DMS79 treated with DMSO at 0.1 percent for 48 hours (cell line): ENCODE measurements around the gene C1orf198.

ENCODE experiments used
- DNase-seq: peaks from one replicate; lab custom pipeline; 2025; lab: John Stamatoyannopoulos, UW

Gene C1orf198

DNA sequence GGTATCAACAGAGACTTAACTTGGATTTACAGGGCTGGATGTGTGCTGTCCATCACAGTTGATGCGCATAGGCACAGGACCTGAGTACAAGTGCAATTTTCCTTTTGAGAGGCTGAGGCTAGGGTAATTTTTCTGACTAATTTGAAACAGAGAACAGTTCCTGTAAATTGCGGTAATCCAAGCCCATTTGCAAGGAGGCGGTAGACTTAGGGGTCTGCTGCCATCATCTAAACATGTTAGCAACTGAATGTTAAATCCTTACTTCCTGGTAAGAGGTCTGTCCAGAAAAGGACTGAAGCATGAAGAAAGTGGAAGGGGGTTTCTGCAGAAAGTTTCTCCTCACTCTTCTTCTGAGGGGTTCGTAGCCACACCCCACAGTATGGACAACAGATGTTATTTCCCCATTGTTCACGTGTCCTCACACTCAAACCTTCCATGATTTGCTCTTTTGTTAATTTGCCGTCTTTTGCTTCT lies 23.7 kb upstream of the C1orf198 start:
- DNase-seq: no peak

DNA sequence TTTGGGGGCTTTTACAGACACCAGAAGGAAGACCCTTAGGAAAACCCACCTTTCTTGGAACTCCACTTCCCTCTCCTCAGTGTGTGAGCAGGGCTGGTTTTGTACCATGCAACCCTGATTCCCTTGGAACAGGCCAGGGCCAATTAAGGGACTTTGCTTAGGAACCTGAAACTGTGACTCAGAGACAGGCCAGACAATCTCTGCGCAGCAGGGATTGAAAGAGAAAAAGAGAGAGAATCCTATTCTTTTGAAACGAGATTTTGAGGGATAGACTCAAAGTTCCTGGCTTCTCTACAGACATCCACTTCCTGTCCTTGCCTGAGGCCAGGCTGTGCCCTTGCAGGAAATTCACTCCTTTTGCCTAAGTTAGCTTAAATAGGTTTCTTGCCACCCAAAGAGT lies 23.1 kb upstream of the C1orf198 start:
- no peak for DNase-seq

DNA sequence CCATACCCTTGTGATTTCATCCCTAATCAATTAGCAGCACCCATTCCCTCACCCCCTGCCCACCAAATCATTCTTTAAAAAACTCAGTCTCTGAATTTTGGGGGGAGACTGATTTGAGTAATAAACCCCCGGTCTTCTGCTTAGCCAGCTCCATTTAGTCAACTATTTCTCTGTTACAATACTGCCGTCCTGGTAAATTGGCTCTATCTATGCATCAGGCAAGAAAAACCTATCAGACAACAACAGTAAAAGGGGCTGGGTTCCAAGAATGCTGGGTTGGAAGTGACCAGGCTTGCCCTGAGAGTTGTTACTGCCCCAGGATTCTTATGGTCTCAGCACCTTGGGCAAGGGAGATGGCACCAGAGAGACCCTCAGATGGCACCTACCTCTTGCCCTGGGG lies 16.3 kb upstream of the C1orf198 start:
- DNase-seq: no peak

DNA sequence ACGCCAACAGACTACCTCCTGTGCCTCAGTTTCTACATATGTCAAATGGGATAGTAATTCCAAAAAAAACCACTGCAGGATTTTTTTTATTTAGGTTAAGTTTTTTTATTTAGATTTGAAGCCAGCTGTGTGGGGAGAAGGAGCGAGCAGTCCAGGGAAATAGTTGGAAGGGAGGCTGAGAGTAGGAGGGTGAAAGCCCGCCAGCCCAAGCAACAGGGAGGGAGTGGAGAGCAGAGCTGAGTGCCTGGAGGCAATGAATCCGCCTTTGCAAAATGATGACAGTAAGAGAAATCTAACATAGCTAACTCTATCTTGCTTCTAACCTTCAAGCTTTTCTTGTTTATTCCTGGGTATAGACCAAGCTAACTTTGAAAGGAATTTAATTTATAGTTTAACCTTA lies 15.6 kb upstream of the C1orf198 start:
- DNase-seq: no peak

DNA sequence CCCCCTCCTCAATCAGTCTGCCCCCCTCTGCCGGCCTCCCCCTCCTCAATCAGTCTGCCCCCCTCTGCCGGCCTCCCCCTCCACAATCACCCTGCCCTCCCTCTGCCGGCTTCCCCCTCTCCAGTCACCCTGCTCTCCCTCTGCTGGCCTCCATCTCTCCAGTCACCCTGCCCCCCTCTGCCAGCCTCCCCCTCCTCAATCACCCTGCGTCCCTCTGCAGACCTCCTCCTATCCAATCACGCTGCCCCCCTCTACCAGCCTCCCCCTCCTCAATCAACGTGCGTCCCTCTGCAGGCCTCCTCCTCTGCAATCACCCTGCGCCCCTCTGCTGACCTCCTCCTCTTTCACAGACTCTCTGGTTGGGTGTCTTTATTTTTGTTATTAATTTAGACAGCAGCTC lies 11.5 kb upstream of the C1orf198 start:
- DNase-seq: no peak

DNA sequence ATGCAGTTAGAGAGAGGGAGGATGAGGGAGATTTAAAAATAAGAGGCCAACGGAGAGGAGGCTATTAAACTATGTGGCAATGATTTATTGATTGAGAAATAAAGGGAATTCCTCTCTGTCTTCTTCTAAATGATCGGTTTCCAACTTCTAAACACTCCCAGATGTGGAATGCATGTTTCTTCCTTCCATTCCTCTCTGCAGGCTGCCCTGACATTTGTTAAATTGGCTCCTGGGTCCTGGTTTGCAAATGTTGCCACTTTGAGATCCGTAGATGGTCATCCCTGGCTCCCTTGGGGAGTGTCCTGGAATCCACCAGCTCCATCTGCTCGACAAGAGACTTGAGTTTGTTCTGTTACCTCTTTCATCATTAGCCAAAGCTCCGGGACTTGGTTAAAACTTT lies 10.3 kb upstream of the C1orf198 start:
- DNase-seq: no peak

DNA sequence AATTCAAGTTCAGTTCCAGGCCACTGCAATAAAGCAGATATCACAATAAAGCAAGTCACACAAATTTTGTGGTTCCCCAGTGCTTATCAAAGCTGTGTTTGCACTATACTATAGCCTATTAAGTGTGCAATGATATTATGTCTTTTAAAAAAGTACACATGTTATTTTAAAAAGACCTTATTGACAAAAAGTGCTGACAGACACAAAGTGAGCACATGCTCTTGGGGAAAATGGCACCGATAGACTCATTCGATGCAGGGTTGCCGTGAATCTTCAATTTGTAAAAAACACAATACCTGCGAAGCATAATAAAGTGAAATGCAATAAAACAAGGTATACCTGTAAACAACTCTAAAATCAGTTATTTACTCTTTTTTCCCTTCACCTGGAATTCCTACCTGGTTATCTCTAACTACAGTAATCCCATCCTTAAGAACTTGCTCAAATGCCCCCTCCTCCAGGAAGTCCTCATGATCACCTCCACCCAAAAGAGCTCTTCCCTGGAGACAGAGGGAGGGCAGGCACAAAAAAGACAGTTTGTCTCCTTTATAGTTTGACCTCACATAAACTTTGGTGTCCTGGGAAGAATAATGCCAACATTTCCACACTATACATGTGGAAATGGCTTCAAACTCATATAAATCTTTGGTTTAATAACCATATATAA lies 9.7 kb upstream of the C1orf198 start:
- no peak for DNase-seq

DNA sequence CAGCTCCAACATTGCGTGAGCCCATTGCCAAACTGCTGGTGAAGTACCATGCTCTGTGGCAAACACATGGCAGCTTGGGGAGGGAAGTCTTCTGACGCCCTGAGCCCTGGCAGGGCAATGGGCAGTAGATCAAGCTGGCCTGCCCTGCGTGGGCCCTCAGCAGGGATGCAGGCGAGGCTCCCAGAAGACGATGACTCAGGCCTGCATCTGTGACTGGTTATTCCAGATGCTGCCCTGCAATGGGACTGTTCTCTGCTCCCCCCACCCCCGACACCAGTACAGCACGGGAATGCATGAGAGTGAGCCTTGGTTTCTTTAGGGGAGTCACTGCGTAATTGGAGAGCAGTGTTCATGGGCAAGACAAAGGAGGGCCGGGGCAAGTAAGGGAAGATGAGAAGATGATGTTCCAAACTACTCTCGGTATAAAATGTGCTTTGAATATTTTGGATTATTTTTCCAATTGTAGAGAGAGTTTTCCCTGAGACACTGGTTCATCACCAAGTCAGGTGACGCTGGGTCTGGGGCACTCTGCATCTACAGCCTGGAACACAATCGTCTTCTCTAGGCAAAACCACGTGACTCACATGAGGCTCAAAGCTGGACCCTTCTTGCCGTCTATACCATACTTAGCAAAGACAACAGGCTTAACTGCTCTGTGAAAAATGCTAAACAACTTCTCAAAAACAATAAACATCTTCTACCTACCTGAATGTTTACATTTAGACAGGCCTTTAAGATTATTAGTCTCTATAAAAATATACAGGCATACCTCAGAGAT lies 9.0 kb upstream of the C1orf198 start:
- no peak for DNase-seq

DNA sequence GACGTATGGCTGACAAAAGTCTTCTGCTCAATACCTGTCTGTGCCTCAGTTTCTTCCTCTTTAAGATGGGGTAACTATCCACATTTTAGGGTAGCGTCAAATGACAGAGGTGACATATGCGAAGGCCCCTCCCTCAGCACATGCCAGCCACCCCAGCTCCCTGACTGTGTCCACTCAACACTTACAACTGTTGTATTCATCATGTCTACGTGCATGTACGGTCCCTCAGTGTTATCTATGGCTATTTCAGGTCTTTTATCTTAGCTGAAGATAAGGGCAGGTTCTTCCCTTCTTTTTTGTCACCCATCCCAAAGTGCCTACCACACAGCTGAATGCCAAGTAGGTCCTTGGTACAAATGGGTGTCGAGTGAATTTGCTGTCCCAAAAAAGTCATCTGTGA lies 8.3 kb upstream of the C1orf198 start:
- DNase-seq: no peak

DNA sequence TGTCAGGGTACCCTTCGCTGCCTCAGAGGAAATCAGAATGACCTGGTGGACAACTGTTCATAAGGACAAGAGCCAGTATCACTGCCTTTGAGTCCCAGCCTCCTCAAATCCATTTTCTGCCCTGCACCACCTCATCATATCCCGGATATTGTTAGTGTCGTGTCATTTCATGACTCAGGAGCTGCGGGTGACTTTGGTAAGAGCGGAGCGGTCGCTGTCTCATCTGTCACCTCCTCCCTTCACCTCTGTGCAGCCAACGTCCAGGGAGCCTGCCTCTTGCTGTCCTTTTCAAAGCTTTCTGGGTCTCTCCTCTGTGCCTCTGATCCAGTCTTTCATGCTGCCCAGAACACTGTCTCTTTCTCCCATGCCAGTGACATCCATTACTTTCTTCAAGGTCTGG lies 7.0 kb upstream of the C1orf198 start:
- DNase-seq: no peak

DNA sequence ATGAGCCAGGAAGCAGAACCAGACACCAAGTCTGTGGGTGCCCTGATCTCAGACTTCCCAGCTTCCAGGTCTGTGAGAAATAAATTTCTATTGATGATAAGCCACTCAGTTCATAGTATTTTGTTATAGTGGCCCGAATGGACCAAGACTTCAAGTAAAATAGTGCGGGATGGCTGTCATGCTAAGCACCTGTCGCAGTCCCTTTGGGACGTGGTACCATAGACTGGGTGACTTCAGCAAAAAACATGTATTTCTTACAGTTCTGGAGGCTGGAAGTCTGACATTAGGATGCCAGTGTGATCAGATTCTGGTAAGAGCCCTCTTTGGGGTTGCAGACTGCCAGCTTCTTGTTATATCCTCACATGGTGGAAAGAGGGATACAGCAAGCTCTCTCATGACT lies 2.6 kb upstream of the C1orf198 start:
- DNase-seq: no peak

DNA sequence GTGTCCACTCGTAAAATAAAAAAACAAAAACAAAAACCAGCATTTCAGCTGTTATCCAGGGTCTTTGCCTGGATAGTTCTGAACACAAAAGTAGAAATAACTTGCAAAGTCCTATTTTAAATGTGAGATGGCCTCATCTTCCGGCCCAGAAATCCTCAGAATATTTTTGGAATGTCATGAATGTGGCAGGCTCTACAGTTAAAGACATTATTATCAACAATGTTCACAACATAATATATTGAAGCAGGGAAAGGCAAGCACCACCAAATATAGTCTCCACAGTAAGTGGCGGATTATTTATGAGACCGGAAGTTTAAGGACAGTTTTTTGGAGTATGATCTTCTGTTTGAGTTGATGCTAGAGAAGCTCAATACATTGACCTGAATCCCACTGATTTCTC lies 1.2 kb upstream of the C1orf198 start:
- no peak for DNase-seq

DNA sequence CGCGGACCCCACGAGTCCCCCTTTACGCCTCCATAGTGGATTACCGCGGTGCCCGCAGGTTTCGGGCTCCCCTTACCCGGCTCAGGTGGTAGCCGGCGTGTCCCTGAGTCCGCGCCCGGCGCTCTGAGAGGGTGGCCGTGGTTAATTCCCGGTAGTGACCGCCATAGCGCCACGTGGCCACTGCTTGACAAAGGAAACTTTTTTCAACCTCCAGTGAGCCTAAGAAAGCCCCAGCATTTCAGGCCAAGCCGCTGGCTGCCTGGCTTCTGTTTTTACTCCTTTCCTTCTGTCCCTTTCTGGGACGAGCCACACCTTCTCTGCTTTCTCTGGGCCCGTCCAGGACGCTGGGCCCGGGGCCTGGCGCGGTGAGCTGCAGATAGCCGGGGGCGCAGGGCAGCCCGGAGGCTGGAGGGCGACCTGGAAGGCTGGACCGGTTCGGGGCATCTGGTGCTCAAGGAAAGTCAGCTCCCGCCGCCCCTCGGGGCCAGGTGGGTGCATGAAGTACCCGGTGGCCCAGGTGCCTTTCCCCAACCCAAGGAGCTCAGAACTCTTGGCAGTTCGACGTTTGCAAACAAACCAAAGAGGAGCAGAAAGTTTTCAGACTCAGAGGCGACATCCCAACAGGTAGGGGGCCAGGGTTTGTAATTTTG lies 540 bp upstream of the C1orf198 start:
- peak; percentile 43 for DNase-seq

DNA sequence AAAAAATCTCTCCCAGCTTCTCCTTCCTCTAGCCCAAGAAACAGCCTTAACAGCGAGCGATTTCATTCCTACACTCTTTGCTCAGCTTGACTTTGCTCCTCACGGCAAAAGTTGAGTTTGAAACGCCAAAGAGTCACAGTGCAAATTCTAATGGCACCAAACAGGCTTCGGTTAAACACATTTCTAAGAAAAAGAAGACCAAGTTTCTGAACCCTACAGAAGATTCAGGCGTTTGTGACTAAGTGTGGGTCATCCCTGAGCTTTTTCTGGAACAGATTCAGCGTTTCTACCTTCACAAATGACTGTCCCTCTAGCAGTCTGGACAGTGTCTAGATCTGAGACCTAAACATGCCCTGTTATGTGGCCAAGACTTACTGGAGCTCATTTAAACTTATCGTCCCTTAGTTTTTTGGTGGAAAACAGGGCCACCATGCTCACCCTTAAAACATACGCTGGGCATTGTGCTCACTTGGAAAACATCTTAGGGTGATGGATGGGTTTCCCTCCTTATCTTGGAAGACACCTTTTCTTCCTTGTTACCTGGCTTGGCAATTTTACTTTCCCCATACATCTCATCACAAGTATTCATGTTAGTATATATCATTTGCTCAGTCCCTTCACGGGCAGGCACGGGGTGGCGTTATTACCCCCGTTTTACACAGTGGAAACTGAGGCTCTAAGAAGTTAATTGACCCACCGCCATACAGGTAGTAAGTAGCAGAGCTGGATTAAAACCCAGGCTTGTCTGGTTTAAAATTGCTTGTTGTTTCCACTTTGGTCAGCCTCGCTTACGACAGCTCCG lies 1.0 kb downstream of the C1orf198 start:
- no peak for DNase-seq

DNA sequence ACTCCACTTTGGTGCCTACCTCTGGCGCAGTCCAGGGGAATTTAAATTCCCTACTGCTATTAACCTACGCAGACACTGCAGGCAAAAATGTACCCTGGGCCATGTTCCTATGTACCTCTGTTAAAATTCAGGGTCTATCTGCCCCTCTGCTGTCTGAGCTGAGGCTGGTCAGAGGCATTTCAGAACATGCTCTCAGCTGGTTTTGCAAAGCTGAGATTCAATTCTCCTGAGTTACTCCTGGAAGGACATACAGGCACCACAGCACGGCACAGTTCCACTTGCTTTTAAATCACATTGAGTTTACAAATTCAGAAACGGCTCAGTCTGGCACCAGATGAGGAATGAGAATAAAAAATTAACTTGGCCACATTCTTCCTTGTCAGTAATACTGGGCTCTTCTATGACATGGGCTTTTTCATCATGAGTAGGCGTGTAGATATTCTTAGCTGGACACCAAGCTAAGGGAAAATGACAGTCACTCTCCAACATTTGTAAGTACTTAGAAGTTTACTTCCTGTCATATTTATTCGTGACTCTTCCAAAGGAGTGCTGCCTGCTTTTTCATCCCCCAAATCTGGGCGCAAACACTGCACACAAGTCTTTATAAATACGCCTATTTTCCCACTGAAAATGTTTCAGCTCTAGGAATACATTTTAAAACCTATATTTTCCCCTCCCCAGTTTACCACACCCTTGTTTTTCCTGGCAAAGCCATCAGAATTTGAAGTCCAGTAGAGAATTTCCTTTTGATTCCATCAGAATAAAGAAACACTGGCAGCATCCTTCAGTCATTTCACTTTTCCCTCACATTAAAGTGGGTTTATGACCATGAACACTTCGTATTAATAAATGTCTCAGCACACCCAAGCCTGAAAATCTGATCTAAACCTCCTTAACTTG lies 1.9 kb downstream of the C1orf198 start:
- DNase-seq: no peak

DNA sequence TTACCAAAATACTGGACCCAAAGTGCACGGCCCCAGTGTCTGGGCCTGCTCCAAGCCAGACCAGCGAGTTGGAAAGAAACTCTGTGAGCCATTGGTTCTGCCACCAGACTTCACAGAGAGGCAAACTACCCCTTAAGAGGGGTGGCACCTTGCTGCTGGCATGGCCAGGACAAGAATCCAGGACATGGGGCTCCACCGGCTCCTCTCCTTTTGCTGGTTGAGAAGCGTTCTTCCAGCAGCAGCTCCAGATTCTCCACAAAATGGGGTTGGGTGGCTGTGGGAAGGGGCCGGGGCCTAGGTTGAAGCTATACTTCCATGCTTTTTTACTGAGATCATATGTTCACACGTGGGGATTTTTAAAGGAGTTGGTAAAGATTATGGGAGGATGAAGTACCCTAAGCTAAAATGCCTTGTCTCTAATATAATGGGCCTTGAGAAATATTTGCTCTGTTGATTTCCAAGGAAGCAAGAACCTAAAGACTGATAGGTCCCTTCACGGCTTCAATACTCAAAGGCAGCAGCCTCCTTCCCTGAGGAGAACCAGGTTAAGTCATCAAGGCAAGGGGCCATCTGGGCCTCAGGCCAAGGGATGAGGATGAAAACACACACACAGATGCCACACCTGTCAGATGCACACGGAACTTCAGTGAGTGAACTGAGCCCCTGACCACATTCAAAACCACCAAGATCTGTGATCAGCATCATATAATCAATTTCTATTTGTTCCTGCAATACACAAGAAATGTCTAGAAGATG lies 3.1 kb downstream of the C1orf198 start:
- no peak for DNase-seq

DNA sequence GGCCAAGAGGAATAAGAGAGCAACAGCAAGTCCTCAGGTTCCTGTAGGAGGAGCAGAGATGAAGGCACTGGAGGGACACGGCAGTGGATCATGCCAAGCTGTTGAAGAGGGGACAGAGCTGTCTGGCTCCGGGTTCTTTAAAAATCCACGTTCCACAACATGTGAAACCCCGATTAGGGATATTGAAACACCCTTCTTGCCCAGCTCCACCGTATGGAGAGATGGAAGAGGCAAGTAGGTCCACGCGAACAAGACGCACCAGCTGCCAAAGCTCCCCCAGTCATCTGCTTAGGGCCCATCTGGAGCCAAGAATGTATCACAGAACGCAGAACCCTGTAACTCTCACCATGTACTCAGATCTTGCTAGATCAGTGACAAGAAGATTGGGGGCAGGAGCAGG lies 3.9 kb downstream of the C1orf198 start:
- DNase-seq: no peak

DNA sequence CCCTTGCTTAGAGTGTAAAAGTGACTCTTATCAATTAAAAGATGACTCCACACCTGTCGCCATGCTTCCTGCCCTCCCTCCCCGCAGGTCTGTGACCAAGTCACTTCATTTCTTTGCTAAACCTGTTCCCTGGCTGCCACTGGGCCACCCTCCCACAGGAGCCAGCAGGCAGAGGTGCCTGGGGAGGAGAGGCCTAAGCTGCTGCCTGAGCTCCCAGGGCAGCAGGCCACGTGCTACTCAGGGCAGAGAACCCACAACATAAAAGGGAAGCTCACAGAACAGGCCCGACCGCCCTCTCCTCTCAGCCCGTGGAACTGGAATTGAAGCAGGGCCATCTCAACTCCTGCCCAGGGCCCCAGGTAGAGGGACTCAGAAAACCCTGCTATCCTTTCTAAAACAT lies 4.9 kb downstream of the C1orf198 start:
- no peak for DNase-seq

DNA sequence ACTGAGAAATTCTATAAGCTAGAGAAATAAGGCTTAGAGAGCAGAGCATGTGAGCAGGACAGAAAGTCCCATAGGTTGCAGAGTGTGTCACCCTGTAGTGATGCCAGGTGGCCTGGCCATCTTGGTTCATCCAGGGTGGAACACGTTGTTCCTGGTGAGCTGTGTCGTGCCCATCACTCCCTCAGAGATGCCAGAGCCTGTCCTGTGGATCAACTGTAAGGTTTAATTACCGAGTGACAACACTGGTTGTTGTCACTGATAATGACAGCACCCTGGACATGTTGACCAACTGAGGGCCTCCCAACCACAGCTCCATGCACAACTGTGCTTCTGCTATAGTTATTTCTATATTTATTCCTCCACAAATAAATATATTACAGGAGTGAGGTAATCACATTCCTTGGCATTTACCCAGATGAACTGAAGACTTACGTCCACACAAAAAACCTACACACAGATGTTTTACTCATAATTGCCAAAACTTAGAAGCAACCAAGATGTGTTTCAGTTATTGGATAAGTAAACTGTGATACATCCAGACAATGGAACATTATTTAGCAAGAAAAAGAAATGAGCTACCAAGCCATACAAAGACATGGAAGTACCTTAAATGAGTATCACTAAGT lies 6.2 kb downstream of the C1orf198 start:
- DNase-seq: no peak

DNA sequence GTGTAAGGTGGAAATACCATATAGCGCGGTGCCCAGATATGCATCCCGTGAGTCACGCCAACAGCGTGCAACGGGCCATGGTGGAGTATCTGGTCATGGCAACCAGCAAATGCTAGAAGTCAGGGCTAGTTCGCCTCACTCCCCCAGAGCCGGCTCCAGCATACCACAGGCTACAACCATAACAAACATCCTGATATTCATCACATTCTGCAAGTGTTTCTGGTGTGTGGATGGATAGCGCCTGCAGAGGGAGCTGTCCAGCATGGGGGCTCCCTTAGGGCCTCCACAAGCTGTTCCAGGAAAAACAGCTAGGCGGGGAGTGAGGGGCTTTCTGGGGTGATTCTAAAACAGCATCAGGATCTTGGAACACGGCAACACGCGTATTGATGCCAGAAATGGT lies 6.8 kb downstream of the C1orf198 start:
- no peak for DNase-seq
